ENCODE measurements around the gene NRG3.

The NRG3 gene

GRCh38 chr10:81917666-81918065 is 42.7 kb downstream of the NRG3 start:
- Histone ChIP-seq H3K4me3 (ENCODE audit: low read length) (no peak overlapping the region), H3K4me1 (ENCODE audit: control insufficient read depth, insufficient read depth, low read length) (no peaks in the 10 kb centered on the region), H3K27me3 (ENCODE audit: control insufficient read depth, insufficient read depth, low read length) (no peaks in the 10 kb centered on the region), H3K9ac (ENCODE audit: low read depth, low read length) (no peak overlapping the region), H3K9me3 (replicated peaks; ENCODE audit: low read length) (no peaks in the 10 kb centered on the region), H3K4me2 (ENCODE audit: low read length) (no peak overlapping the region), H3K36me3 (ENCODE audit: insufficient read depth, low read length) (no peaks in the 10 kb centered on the region)

GRCh38 chr10:81918766-81919165 is 43.8 kb downstream of the NRG3 start:
- H3K9me3 ChIP-seq (replicated peaks; ENCODE audit: low read length), result no peaks in the 10 kb centered on the region
- no peak overlapping the region for H3K9ac ChIP-seq (ENCODE audit: low read depth, low read length)
- no peak overlapping the region for H3K4me3 ChIP-seq (ENCODE audit: low read length)
- H3K4me2 ChIP-seq (ENCODE audit: low read length), result no peak overlapping the region
- H3K36me3 ChIP-seq (ENCODE audit: insufficient read depth, low read length), result no peaks in the 10 kb centered on the region
- no peaks in the 10 kb centered on the region for H3K4me1 ChIP-seq (ENCODE audit: control insufficient read depth, insufficient read depth, low read length)
- no peaks in the 10 kb centered on the region for H3K27me3 ChIP-seq (ENCODE audit: control insufficient read depth, insufficient read depth, low read length)

GRCh38 chr10:81920213-81920829 is 45.3 kb downstream of the NRG3 start:
- Histone ChIP-seq H3K9me3 (replicated peaks; ENCODE audit: low read length) (no peaks in the 10 kb centered on the region), H3K4me1 (ENCODE audit: control insufficient read depth, insufficient read depth, low read length) (no peaks in the 10 kb centered on the region), H3K27me3 (ENCODE audit: control insufficient read depth, insufficient read depth, low read length) (no peaks in the 10 kb centered on the region), H3K36me3 (ENCODE audit: insufficient read depth, low read length) (no peaks in the 10 kb centered on the region), H3K9ac (ENCODE audit: low read depth, low read length) (no peak overlapping the region), H3K4me2 (ENCODE audit: low read length) (no peak overlapping the region), H3K4me3 (ENCODE audit: low read length) (no peak overlapping the region)

- Histone ChIP-seq H3K4me2 (ENCODE audit: low read length) (no peak overlapping the region), H3K4me3 (ENCODE audit: low read length) (no peak overlapping the region)
Observed at GRCh38 chr10:81928119-81928518, 53.1 kb downstream of the NRG3 start.

GRCh38 chr10:81943583-81943982 is 68.6 kb downstream of the NRG3 start:
- Histone ChIP-seq H3K4me3 (ENCODE audit: low read length) (no peak overlapping the region), H3K4me1 (ENCODE audit: control insufficient read depth, insufficient read depth, low read length) (no peaks in the 10 kb centered on the region), H3K4me2 (ENCODE audit: low read length) (no peak overlapping the region), H3K27me3 (ENCODE audit: control insufficient read depth, insufficient read depth, low read length) (no peaks in the 10 kb centered on the region), H3K9me3 (replicated peaks; ENCODE audit: low read length) (no peaks in the 10 kb centered on the region), H3K36me3 (ENCODE audit: insufficient read depth, low read length) (no peaks in the 10 kb centered on the region), H3K9ac (ENCODE audit: low read depth, low read length) (no peak overlapping the region)

More at GRCh38 chr10:81928119-81928518, 53.1 kb downstream of the NRG3 start:
- no peaks in the 10 kb centered on the region for H3K4me1 ChIP-seq (ENCODE audit: control insufficient read depth, insufficient read depth, low read length)
- no peak overlapping the region for H3K9ac ChIP-seq (ENCODE audit: low read depth, low read length)
- H3K27me3 ChIP-seq (ENCODE audit: control insufficient read depth, insufficient read depth, low read length), result no peaks in the 10 kb centered on the region
- no peaks in the 10 kb centered on the region for H3K9me3 ChIP-seq (replicated peaks; ENCODE audit: low read length)
- no peaks in the 10 kb centered on the region for H3K36me3 ChIP-seq (ENCODE audit: insufficient read depth, low read length)

GRCh38 chr10:81944609-81945008 is 69.6 kb downstream of the NRG3 start:
- no peaks in the 10 kb centered on the region for H3K9me3 ChIP-seq (replicated peaks; ENCODE audit: low read length)
- H3K4me1 ChIP-seq (ENCODE audit: control insufficient read depth, insufficient read depth, low read length), result no peaks in the 10 kb centered on the region
- H3K4me2 ChIP-seq (ENCODE audit: low read length), result no peak overlapping the region
- no peaks in the 10 kb centered on the region for H3K36me3 ChIP-seq (ENCODE audit: insufficient read depth, low read length)
- H3K4me3 ChIP-seq (ENCODE audit: low read length), result no peak overlapping the region
- H3K9ac ChIP-seq (ENCODE audit: low read depth, low read length), result no peak overlapping the region
- no peaks in the 10 kb centered on the region for H3K27me3 ChIP-seq (ENCODE audit: control insufficient read depth, insufficient read depth, low read length)

- H3K4me1 ChIP-seq (ENCODE audit: control insufficient read depth, insufficient read depth, low read length), result no peaks in the 10 kb centered on the region
- no peak overlapping the region for H3K4me2 ChIP-seq (ENCODE audit: low read length)
- H3K4me3 ChIP-seq (ENCODE audit: low read length), result no peak overlapping the region
- H3K9ac ChIP-seq (ENCODE audit: low read depth, low read length), result no peak overlapping the region
- H3K27me3 ChIP-seq (ENCODE audit: control insufficient read depth, insufficient read depth, low read length), result no peaks in the 10 kb centered on the region
- no peaks in the 10 kb centered on the region for H3K36me3 ChIP-seq (ENCODE audit: insufficient read depth, low read length)
- peaks cover 12% of the 10 kb centered on the region for H3K9me3 ChIP-seq (replicated peaks; ENCODE audit: low read length)
Observed at GRCh38 chr10:81949283-81949682, 74.3 kb downstream of the NRG3 start.

- no peak overlapping the region for H3K9ac ChIP-seq (ENCODE audit: low read depth, low read length)
- no peaks in the 10 kb centered on the region for H3K36me3 ChIP-seq (ENCODE audit: insufficient read depth, low read length)
- H3K4me1 ChIP-seq (ENCODE audit: control insufficient read depth, insufficient read depth, low read length), result no peaks in the 10 kb centered on the region
- no peak overlapping the region for H3K4me3 ChIP-seq (ENCODE audit: low read length)
- H3K9me3 ChIP-seq (replicated peaks; ENCODE audit: low read length), result peaks cover 12% of the 10 kb centered on the region
- no peaks in the 10 kb centered on the region for H3K27me3 ChIP-seq (ENCODE audit: control insufficient read depth, insufficient read depth, low read length)
- H3K4me2 ChIP-seq (ENCODE audit: low read length), result no peak overlapping the region
Observed at GRCh38 chr10:81950358-81950757, 75.4 kb downstream of the NRG3 start.

- H3K36me3 ChIP-seq (ENCODE audit: insufficient read depth, low read length), result no peaks in the 10 kb centered on the region
- H3K4me1 ChIP-seq (ENCODE audit: control insufficient read depth, insufficient read depth, low read length), result no peaks in the 10 kb centered on the region
- H3K4me2 ChIP-seq (ENCODE audit: low read length), result no peak overlapping the region
Observed at GRCh38 chr10:81953420-81953819, 78.4 kb downstream of the NRG3 start.

GRCh38 chr10:81957976-81958375 is 83.0 kb downstream of the NRG3 start:
- Histone ChIP-seq H3K36me3 (ENCODE audit: insufficient read depth, low read length) (no peaks in the 10 kb centered on the region), H3K4me1 (ENCODE audit: control insufficient read depth, insufficient read depth, low read length) (no peaks in the 10 kb centered on the region), H3K4me3 (ENCODE audit: low read length) (no peak overlapping the region), H3K9ac (ENCODE audit: low read depth, low read length) (no peak overlapping the region), H3K9me3 (replicated peaks; ENCODE audit: low read length) (peaks cover 6% of the 10 kb centered on the region), H3K27me3 (ENCODE audit: control insufficient read depth, insufficient read depth, low read length) (no peaks in the 10 kb centered on the region), H3K4me2 (ENCODE audit: low read length) (no peak overlapping the region)

More at GRCh38 chr10:81953420-81953819, 78.4 kb downstream of the NRG3 start:
- Histone ChIP-seq H3K9ac (ENCODE audit: low read depth, low read length) (no peak overlapping the region), H3K9me3 (replicated peaks; ENCODE audit: low read length) (peaks cover 12% of the 10 kb centered on the region), H3K27me3 (ENCODE audit: control insufficient read depth, insufficient read depth, low read length) (no peaks in the 10 kb centered on the region), H3K4me3 (ENCODE audit: low read length) (no peak overlapping the region)

- Histone ChIP-seq H3K4me3 (ENCODE audit: low read length) (no peak overlapping the region), H3K27me3 (ENCODE audit: control insufficient read depth, insufficient read depth, low read length) (no peaks in the 10 kb centered on the region), H3K9ac (ENCODE audit: low read depth, low read length) (no peak overlapping the region), H3K36me3 (ENCODE audit: insufficient read depth, low read length) (no peaks in the 10 kb centered on the region), H3K9me3 (replicated peaks; ENCODE audit: low read length) (peaks cover 3% of the 10 kb centered on the region), H3K4me1 (ENCODE audit: control insufficient read depth, insufficient read depth, low read length) (no peaks in the 10 kb centered on the region), H3K4me2 (ENCODE audit: low read length) (no peak overlapping the region)
Observed at GRCh38 chr10:81959016-81959415, 84.0 kb downstream of the NRG3 start.

GRCh38 chr10:81961451-81962184 is 86.6 kb downstream of the NRG3 start:
- H3K4me1 ChIP-seq (ENCODE audit: control insufficient read depth, insufficient read depth, low read length), result no peaks in the 10 kb centered on the region
- no peaks in the 10 kb centered on the region for H3K27me3 ChIP-seq (ENCODE audit: control insufficient read depth, insufficient read depth, low read length)
- no peak overlapping the region for H3K4me3 ChIP-seq (ENCODE audit: low read length)
- H3K9me3 ChIP-seq (replicated peaks; ENCODE audit: low read length), result peaks cover 3% of the 10 kb centered on the region
- no peak overlapping the region for H3K9ac ChIP-seq (ENCODE audit: low read depth, low read length)
- H3K4me2 ChIP-seq (ENCODE audit: low read length), result no peak overlapping the region
- no peaks in the 10 kb centered on the region for H3K36me3 ChIP-seq (ENCODE audit: insufficient read depth, low read length)

Data from skeletal muscle satellite cell (primary cell).